SH-SY5Y (cell line): Measurements from ENCODE around the gene RFPL4AL1.

Source experiments
- GATA2 ChIP-seq: IDR thresholded peaks from 2 replicates; pipeline ENCODE4 v1.6.1; 2011; ENCODE audit warnings: mild to moderate bottlenecking, low read depth, low read length
- GATA3 ChIP-seq: IDR thresholded peaks from 2 replicates; pipeline ENCODE4 v1.6.1; 2011; ENCODE audit warnings: low read depth, mild to moderate bottlenecking, low read length, moderate library complexity

DNA sequence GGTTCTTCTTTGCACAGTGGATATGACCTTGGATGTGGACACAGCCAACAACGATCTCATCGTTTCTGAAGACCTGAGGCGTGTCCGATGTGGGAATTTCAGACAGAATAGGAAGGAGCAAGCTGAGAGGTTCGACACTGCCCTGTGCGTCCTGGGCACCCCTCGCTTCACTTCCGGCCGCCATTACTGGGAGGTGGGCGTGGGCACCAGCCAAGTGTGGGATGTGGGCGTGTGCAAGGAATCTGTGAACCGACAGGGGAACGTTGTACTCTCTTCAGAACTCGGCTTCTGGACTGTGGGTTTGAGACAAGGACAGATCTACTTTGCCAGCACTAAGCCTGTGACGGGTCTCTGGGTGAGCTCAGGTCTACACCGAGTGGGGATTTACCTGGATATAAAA is 9.4 kb downstream of the RFPL4AL1 start:
- TF ChIP-seq GATA2 (no peak), GATA3 (no peak)
